ENCODE measurements around the gene MAP3K14.
A peak's percentile ranks its signal among the peaks of the same experiment; 100 is the strongest.

MAP3K14 gene

GRCh38 chr17:45231481-45232116 is 85.2 kb downstream of the MAP3K14 start:
- DNase-seq (ENCODE audit: insufficient read length, low spot score): no peak
- TF ChIP-seq CTCF (IDR thresholded peaks at IDR 0.05; ENCODE audit: insufficient read depth, missing control alignments): peak; percentile 41
- FAIRE-seq: no peak

GRCh38 chr17:45230787-45231480 is 85.9 kb downstream of the MAP3K14 start:
- no peak for TF ChIP-seq CTCF (IDR thresholded peaks at IDR 0.05; ENCODE audit: insufficient read depth, missing control alignments)
- DNase-seq (ENCODE audit: insufficient read length, low spot score) (no peak), FAIRE-seq (no peak)

GRCh38 chr17:45230410-45230786 is 86.4 kb downstream of the MAP3K14 start:
- TF ChIP-seq CTCF (IDR thresholded peaks at IDR 0.05; ENCODE audit: insufficient read depth, missing control alignments): no peak
- DNase-seq (ENCODE audit: insufficient read length, low spot score) (no peak), FAIRE-seq (no peak)

GRCh38 chr17:45229681-45230409 is 87.0 kb downstream of the MAP3K14 start:
- FAIRE-seq: no peak
- TF ChIP-seq CTCF (IDR thresholded peaks at IDR 0.05; ENCODE audit: insufficient read depth, missing control alignments): no peak
- no peak for DNase-seq (ENCODE audit: insufficient read length, low spot score)

- no peak for TF ChIP-seq CTCF (IDR thresholded peaks at IDR 0.05; ENCODE audit: insufficient read depth, missing control alignments)
- FAIRE-seq (no peak), DNase-seq (ENCODE audit: insufficient read length, low spot score) (no peak)
These were observed 87.9 kb downstream of the MAP3K14 start for GRCh38 chr17:45228763-45229539.

- FAIRE-seq: no peak
- TF ChIP-seq CTCF (IDR thresholded peaks at IDR 0.05; ENCODE audit: insufficient read depth, missing control alignments): no peak
These were observed 88.7 kb downstream of the MAP3K14 start for GRCh38 chr17:45227926-45228762.

More at GRCh38 chr17:45227926-45228762, 88.7 kb downstream of the MAP3K14 start:
- DNase-seq (ENCODE audit: insufficient read length, low spot score): no peak

Data from D721Med (cell line).